HUDEP-2 (cell line): ENCODE results near the gene PCDH15.

Experiments used
- DNase-seq, 76 experiments: peaks; one replicate each; lab custom pipeline; 2025; ENCODE audit not compliant: unreplicated experiment in 76 of 76; lab: John Stamatoyannopoulos, UW

The PCDH15 gene

GRCh38 chr10:53898532-53898931, 902.5 kb downstream of the PCDH15 start:
- DNase-seq, result no peak

GRCh38 chr10:53894145-53894544, 906.9 kb downstream of the PCDH15 start:
- DNase-seq, result no peak

- DNase-seq, result no peak
Measured at GRCh38 chr10:53893061-53893460, 908.0 kb downstream of the PCDH15 start.

GRCh38 chr10:53886325-53887300, 914.4 kb downstream of the PCDH15 start:
- DNase-seq, result no peak

GRCh38 chr10:53864846-53865245, 936.2 kb downstream of the PCDH15 start:
- no peak for DNase-seq

- no peak for DNase-seq
Measured at GRCh38 chr10:53852450-53853175, 948.4 kb downstream of the PCDH15 start.

GRCh38 chr10:53846809-53847208, 954.2 kb downstream of the PCDH15 start:
- DNase-seq, result no peak

- no peak for DNase-seq
Measured at GRCh38 chr10:53843736-53844362, 957.2 kb downstream of the PCDH15 start.

- no peak for DNase-seq
Measured at GRCh38 chr10:53841483-53842145, 959.4 kb downstream of the PCDH15 start.

GRCh38 chr10:53840653-53841052, 960.4 kb downstream of the PCDH15 start:
- DNase-seq, result no peak

GRCh38 chr10:53839440-53840039, 961.5 kb downstream of the PCDH15 start:
- DNase-seq, result peak in 1 of 76 experiments; percentile 23

GRCh38 chr10:53836638-53837037, 964.4 kb downstream of the PCDH15 start:
- DNase-seq, result no peak

GRCh38 chr10:53833908-53834307, 967.1 kb downstream of the PCDH15 start:
- DNase-seq, result no peak

GRCh38 chr10:53827261-53827660, 973.8 kb downstream of the PCDH15 start:
- DNase-seq, result no peak

GRCh38 chr10:53808677-53809372, 992.2 kb downstream of the PCDH15 start:
- DNase-seq, result peak in 1 of 76 experiments; percentile 0

GRCh38 chr10:53786236-53786900, 1014.7 kb downstream of the PCDH15 start:
- peak in 4 of 76 experiments; percentile 2 to 16 (median 5) for DNase-seq

GRCh38 chr10:53771701-53772100, 1029.3 kb downstream of the PCDH15 start:
- DNase-seq, result no peak

GRCh38 chr10:53770903-53771302, 1030.1 kb downstream of the PCDH15 start:
- DNase-seq, result no peak

GRCh38 chr10:53765311-53765710, 1035.7 kb downstream of the PCDH15 start:
- DNase-seq, result peak in 1 of 76 experiments; percentile 35
